HepG2 (cell line): ENCODE results near the gene CLDN7. TPM values are rescaled to one million over a fixed set of nuclear protein-coding genes. Genes with fewer than 3 reads are reported as not detected.

Experiments
- AGO1 ChIP-seq: fragments of 200-400 bp; formaldehyde crosslinking; IDR thresholded peaks from 2 replicates; pipeline ENCODE4 v1.6.1; 2017; ENCODE audit warnings: mild to moderate bottlenecking, low read depth, low read length, moderate library complexity; ENCODE audit not compliant: poor library complexity, severe bottlenecking
- CSRNP2 ChIP-seq: sonication (generic); formaldehyde crosslinking; conservative IDR thresholded peaks from 2 replicates; pipeline ENCODE4 v1.8.0; 2022; ENCODE audit warnings: low read depth, missing genetic modification reagents
- KLF12 ChIP-seq: sonication (generic); formaldehyde crosslinking; IDR thresholded peaks from 2 replicates; pipeline ENCODE4 v1.4.0; 2020; ENCODE audit warnings: missing genetic modification reagents, borderline replicate concordance
- PHF5A ChIP-seq: IDR thresholded peaks from one replicate; pipeline ENCODE4 v1.6.1; 2018; ENCODE audit warnings: low read depth, missing genetic modification reagents; ENCODE audit not compliant: unreplicated experiment
- POLR2AphosphoS2 ChIP-seq: IDR thresholded peaks from 2 replicates; pipeline ENCODE4 v1.6.1; 2011; ENCODE audit warnings: low read depth, low read length, improper control_type of control experiment
- PRDM4 ChIP-seq: sonication (generic); formaldehyde crosslinking; IDR thresholded peaks from 2 replicates; pipeline ENCODE4 v1.9.0; 2021; ENCODE audit warnings: missing genetic modification reagents, borderline replicate concordance
- SALL1 ChIP-seq: sonication (generic); formaldehyde crosslinking; IDR thresholded peaks from 2 replicates; pipeline ENCODE4 v1.8.0; 2022; ENCODE audit warnings: mild to moderate bottlenecking, missing genetic modification reagents
- SP5 ChIP-seq: IDR thresholded peaks from 2 replicates; pipeline ENCODE4 v1.6.1; 2016; ENCODE audit warnings: low read depth, borderline replicate concordance
- U2AF2 ChIP-seq: fragments of 200-400 bp; formaldehyde crosslinking; IDR thresholded peaks from 2 replicates; pipeline ENCODE4 v1.6.1; 2017; ENCODE audit warnings: low read depth, mild to moderate bottlenecking, low read length
- ZNF549 ChIP-seq: sonication (generic); formaldehyde crosslinking; IDR thresholded peaks from 2 replicates; pipeline ENCODE4 v1.5.0; 2020; ENCODE audit warnings: missing genetic modification reagents
- ZNF574 ChIP-seq: sonication (generic); formaldehyde crosslinking; IDR thresholded peaks from 2 replicates; pipeline ENCODE4 v1.4.0; 2020; ENCODE audit warnings: missing genetic modification reagents
- ZNF7 ChIP-seq: IDR thresholded peaks from 2 replicates; pipeline ENCODE4 v1.6.1; 2016; ENCODE audit warnings: missing biosample characterization, missing genetic modification reagents
- ZNF800 ChIP-seq: sonication (generic); formaldehyde crosslinking; IDR thresholded peaks from 2 replicates; pipeline ENCODE4 v1.4.0; 2020; ENCODE audit warnings: missing genetic modification reagents
- ZXDC ChIP-seq: sonication (generic); formaldehyde crosslinking; IDR thresholded peaks from 2 replicates; pipeline ENCODE4 v1.5.0; 2020; ENCODE audit warnings: mild to moderate bottlenecking, missing genetic modification reagents
- ZZZ3 ChIP-seq: sonication (generic); formaldehyde crosslinking; IDR thresholded peaks from 2 replicates; pipeline ENCODE4 v1.4.0; 2020; ENCODE audit warnings: missing genetic modification reagents, mild to moderate bottlenecking, borderline replicate concordance
- polyA plus RNA-seq, 8 experiments: library from polyadenylated mRNA; depleted of rRNA in 3 of 8; stranded (reverse) in 7 of 8; unstranded in 1 of 8; fragments of >200 nt; fragmentation: Illumina TruSeq in 4 of 8; extraction: Trizol in 4 of 8; gene quantifications; 2 replicates each; pipeline versions ENCODE4 v1.2.1 to v1.2.3, GENCODE V29; 2011 to 2016; ENCODE audit warnings: low read depth in 4 of 8, missing spikeins in 1 of 8, mixed read lengths in 1 of 8; ENCODE audit not compliant: insufficient read depth in 1 of 8
- total RNA-seq, 5 experiments: library from RNA; depleted of rRNA; stranded (reverse); fragments of >200 nt; fragmentation: Illumina TruSeq; extraction: Trizol; gene quantifications; 2 replicates each; pipeline ENCODE4 v1.2.3, GENCODE V29; 2016; ENCODE audit warnings: low read depth in 1 of 5

The CLDN7 gene
- total and polyA plus RNA-seq, 2 of the 13 experiments (the other 11 are each of a cell fraction or from before 2014, with no cell fraction given), result not detected

GRCh38 chr17:7242717-7243452 lies 19.4 kb downstream of the CLDN7 start (continued):
- TF ChIP-seq SALL1 (CRISPR knock-in tag) (peak; percentile 76; the same call in 1 of the 2 replicates), ZNF7 (CRISPR knock-in tag) (no peak), PRDM4 (CRISPR knock-in tag) (no peak), SP5 (CRISPR knock-in tag) (peak; percentile 96), CSRNP2 (no peak), POLR2AphosphoS2 (peak; percentile 82), ZNF549 (no peak), AGO1 (no peak), PHF5A (CRISPR knock-in tag) (peak; percentile 89), ZXDC (0 out of 2 replicates have a peak, but pooled peaks have one; percentile 20), U2AF2 (0 out of 2 replicates have a peak, but pooled peaks have one; percentile 51), ZNF800 (CRISPR knock-in tag) (no peak), KLF12 (CRISPR knock-in tag) (peak; percentile 85; the same call in 1 of the 2 replicates), ZZZ3 (CRISPR knock-in tag) (0 out of 2 replicates have a peak, but pooled peaks have one; percentile 70), ZNF574 (peak; percentile 80)
